H1 (cell line): Measurements from ENCODE around the gene GGCX. TPM values are rescaled to one million over a fixed set of nuclear protein-coding genes. Genes with fewer than 3 reads are reported as not detected.

Experiments used
- CTCF ChIA-PET: fragments of 300-600 bp; sonication (Branson Sonifier 250); formaldehyde crosslinking; loops from one replicate; lab custom pipeline; 2021; ENCODE audit not compliant: partially characterized antibody; lab: Charles Lee
- POLR2A ChIA-PET: fragments of 300-600 bp; sonication (Branson Sonifier 250); formaldehyde crosslinking; loops from one replicate; lab custom pipeline; 2021; ENCODE audit warnings: inconsistent platforms; ENCODE audit not compliant: partially characterized antibody; lab: Charles Lee
- DNase-seq, 2 experiments: peaks; one replicate each; pipeline versions ENCODE4 v3.0.0 to v3.0.0-alpha.2; 2010 to 2022; ENCODE audit warnings: low spot score in 2 of 2, low read depth in 1 of 2, mixed read lengths in 1 of 2
- FAIRE-seq: peaks from 2 replicates; lab custom pipeline; 2011; peaks lifted over from hg19 to GRCh38; lab: Jason Lieb, UNC
- H2AFZ ChIP-seq: 2 replicates; pipeline ENCODE4 v1.8.1; 2012; ENCODE audit warnings: low read length, inconsistent platforms
- H2AK5ac ChIP-seq: 2 replicates; pipeline ENCODE4 v1.6.1; 2013; ENCODE audit warnings: low read depth, low read length
- H2BK120ac ChIP-seq: replicated peaks from 2 replicates; pipeline ENCODE3; 2013; ENCODE audit warnings: low read depth, low read length, inconsistent platforms
- H2BK12ac ChIP-seq: 2 replicates; pipeline ENCODE4 v1.6.1; 2013; ENCODE audit warnings: low read depth, low read length
- H2BK15ac ChIP-seq: 2 replicates; pipeline ENCODE4 v1.6.1; 2013; ENCODE audit warnings: low read length
- H2BK20ac ChIP-seq: 2 replicates; pipeline ENCODE4 v1.6.1; 2013; ENCODE audit warnings: low read length
- H2BK5ac ChIP-seq: 2 replicates; pipeline ENCODE4 v1.6.1; 2013; ENCODE audit warnings: low read depth, low read length
- H3K14ac ChIP-seq: 2 replicates; pipeline ENCODE4 v1.6.1; 2013; ENCODE audit warnings: inconsistent platforms; ENCODE audit not compliant: insufficient read length
- H3K18ac ChIP-seq: 2 replicates; pipeline ENCODE4 v1.6.1; 2013; ENCODE audit warnings: low read length; ENCODE audit errors: extremely low read depth
- H3K23ac ChIP-seq: 2 replicates; pipeline ENCODE4 v1.6.1; 2013; ENCODE audit warnings: inconsistent platforms; ENCODE audit not compliant: insufficient read length
- H3K23me2 ChIP-seq: 2 replicates; pipeline ENCODE4 v1.6.1; 2013; ENCODE audit warnings: low read depth, low read length
- H3K27ac ChIP-seq: 2 replicates; pipeline ENCODE4 v1.6.1; 2011; ENCODE audit warnings: low read depth, low read length, inconsistent platforms
- H3K27me3 ChIP-seq, 4 experiments: replicated peaks in 1 of 4; 1 replicate in 1 of 4; 2 replicates in 3 of 4; pipeline versions ENCODE4 v1.6.1 to v1.8.1; 2011 to 2013; ENCODE audit warnings: low read length in 3 of 4, mild to moderate bottlenecking in 3 of 4, inconsistent platforms in 2 of 4, mixed read lengths in 2 of 4, moderate library complexity in 1 of 4; ENCODE audit not compliant: control insufficient read depth in 3 of 4, insufficient read depth in 3 of 4; ENCODE audit errors: extremely low read depth in 1 of 4
- H3K36me3 ChIP-seq, 4 experiments: 2 replicates each; pipeline versions ENCODE4 v1.6.1 to v1.8.1; 2011 to 2013; ENCODE audit warnings: mild to moderate bottlenecking in 4 of 4, low read length in 3 of 4, moderate library complexity in 2 of 4, control low read depth in 1 of 4, inconsistent platforms in 1 of 4; ENCODE audit not compliant: insufficient read depth in 4 of 4, control insufficient read depth in 2 of 4
- H3K4ac ChIP-seq: replicated peaks from 2 replicates; pipeline ENCODE3; 2013; ENCODE audit warnings: low read length, low read depth, mixed read lengths, inconsistent platforms; ENCODE audit not compliant: insufficient read length
- H3K4me1 ChIP-seq, 4 experiments: replicated peaks in 1 of 4; 1 replicate in 1 of 4; 2 replicates in 3 of 4; pipeline versions ENCODE4 v1.6.1 to v1.8.1; 2011 to 2013; ENCODE audit warnings: low read length in 3 of 4, inconsistent platforms in 2 of 4, mixed read lengths in 1 of 4; ENCODE audit not compliant: insufficient read depth in 4 of 4, control insufficient read depth in 3 of 4
- H3K4me2 ChIP-seq, 2 experiments: 2 replicates each; pipeline versions ENCODE4 v1.6.1 to v1.8.1; 2011 to 2013; ENCODE audit warnings: low read depth in 2 of 2, low read length in 2 of 2, control low read depth in 1 of 2, inconsistent platforms in 1 of 2, mild to moderate bottlenecking in 1 of 2; ENCODE audit not compliant: insufficient read depth in 1 of 2
- H3K4me3 ChIP-seq, 4 experiments: fragments of 200-600, 300-600 bp in 1 of 4; sonication (generic), shearing (Covaris generic), sonication (Bioruptor Twin) in 1 of 4; 2 replicates each; pipeline versions ENCODE4 v1.5.1 to v1.8.1; 2011 to 2016; ENCODE audit warnings: low read length in 4 of 4, low read depth in 3 of 4, control low read depth in 2 of 4, inconsistent platforms in 2 of 4, mild to moderate bottlenecking in 2 of 4, mixed read lengths in 1 of 4, moderate library complexity in 1 of 4; ENCODE audit not compliant: insufficient read depth in 2 of 4; ENCODE audit errors: extremely low read depth in 1 of 4
- H3K56ac ChIP-seq: replicated peaks from 2 replicates; pipeline ENCODE3; 2013; ENCODE audit warnings: low read depth, mild to moderate bottlenecking, mixed read lengths, low read length, inconsistent platforms; ENCODE audit not compliant: insufficient read length
- H3K79me1 ChIP-seq: 2 replicates; pipeline ENCODE4 v1.6.1; 2013; ENCODE audit warnings: low read depth, low read length, control low read depth
- H3K79me2 ChIP-seq, 2 experiments: 2 replicates each; pipeline versions ENCODE4 v1.6.1 to v1.8.1; 2012 to 2013; ENCODE audit warnings: low read length in 2 of 2, mild to moderate bottlenecking in 2 of 2, inconsistent platforms in 1 of 2; ENCODE audit not compliant: insufficient read depth in 2 of 2, control insufficient read depth in 1 of 2
- H3K9ac ChIP-seq, 4 experiments: replicated peaks in 1 of 4; 1 replicate in 1 of 4; 2 replicates in 3 of 4; pipeline versions ENCODE4 v1.6.1 to v1.8.1; 2011 to 2013; ENCODE audit warnings: low read depth in 3 of 4, low read length in 3 of 4, control low read depth in 2 of 4, mild to moderate bottlenecking in 2 of 4, moderate library complexity in 2 of 4, inconsistent platforms in 1 of 4; ENCODE audit errors: extremely low read depth in 1 of 4
- H3K9me3 ChIP-seq, 2 experiments: 2 replicates each; pipeline versions ENCODE4 v1.6.1 to v1.8.1; 2012 to 2013; ENCODE audit warnings: mild to moderate bottlenecking in 2 of 2, moderate library complexity in 2 of 2, control low read depth in 1 of 2, inconsistent platforms in 1 of 2, low read depth in 1 of 2, low read length in 1 of 2, mixed read lengths in 1 of 2; ENCODE audit not compliant: insufficient read depth in 2 of 2
- H4K20me1 ChIP-seq, 2 experiments: replicated peaks in 1 of 2; 2 replicates each; pipeline versions ENCODE3 to v1.8.1; 2011 to 2013; ENCODE audit warnings: inconsistent platforms in 2 of 2, low read length in 2 of 2, mild to moderate bottlenecking in 1 of 2; ENCODE audit not compliant: insufficient read depth in 2 of 2, control insufficient read depth in 1 of 2
- H4K5ac ChIP-seq: 2 replicates; pipeline ENCODE4 v1.6.1; 2013; ENCODE audit warnings: low read length, low read depth, mixed read lengths, inconsistent platforms; ENCODE audit not compliant: insufficient read length
- H4K8ac ChIP-seq: 2 replicates; pipeline ENCODE4 v1.8.0; 2013; ENCODE audit warnings: mild to moderate bottlenecking, moderate library complexity, low read length, inconsistent platforms; ENCODE audit not compliant: insufficient read depth; ENCODE audit errors: extremely low read depth
- H4K91ac ChIP-seq: replicated peaks from 2 replicates; pipeline ENCODE3; 2013; ENCODE audit warnings: low read length, mixed read lengths, inconsistent platforms; ENCODE audit not compliant: insufficient read length
- CBX8 ChIP-seq: fragments of 300-800, 300-1000 bp; sonication (generic); IDR thresholded peaks from 2 replicates; pipeline ENCODE4 v1.7.1; 2016; ENCODE audit warnings: low read depth, low read length, borderline replicate concordance
- EZH2 ChIP-seq: fragments of 200-600 bp; sonication (generic); IDR thresholded peaks from 2 replicates; pipeline ENCODE4 v1.7.1; 2012; ENCODE audit warnings: low read depth, mild to moderate bottlenecking, moderate library complexity, low read length, inconsistent platforms; ENCODE audit not compliant: severe bottlenecking
- JUN ChIP-seq: IDR thresholded peaks from 2 replicates; pipeline ENCODE4 v1.6.1; 2011; ENCODE audit warnings: low read depth, mild to moderate bottlenecking, improper control_type of control experiment, low read length
- JUND ChIP-seq: IDR thresholded peaks from 2 replicates; pipeline ENCODE4 v1.6.1; 2011; ENCODE audit warnings: mild to moderate bottlenecking, improper control_type of control experiment, low read length
- KDM5A ChIP-seq: fragments of 200-600 bp; IDR thresholded peaks from 2 replicates; pipeline ENCODE4 v1.7.1; 2012; ENCODE audit warnings: mild to moderate bottlenecking, low read length, inconsistent platforms, mixed read lengths
- NRF1 ChIP-seq: IDR thresholded peaks from 2 replicates; pipeline ENCODE4 v1.6.1; 2011; ENCODE audit warnings: mild to moderate bottlenecking, low read depth, low read length, improper control_type of control experiment
- RAD21 ChIP-seq, 2 experiments: IDR thresholded peaks in 1 of 2; conservative IDR thresholded peaks in 1 of 2; 2 replicates each; pipeline ENCODE4 v1.6.1; 2011; ENCODE audit warnings: low read depth in 2 of 2, low read length in 2 of 2, improper control_type of control experiment in 1 of 2, inconsistent platforms in 1 of 2, mild to moderate bottlenecking in 1 of 2, moderate library complexity in 1 of 2
- RXRA ChIP-seq: IDR thresholded peaks from 2 replicates; pipeline ENCODE4 v1.6.1; 2011; ENCODE audit warnings: low read depth, mild to moderate bottlenecking, low read length, moderate library complexity; ENCODE audit not compliant: insufficient read depth
- SUZ12 ChIP-seq: fragments of 200-600 bp; sonication (generic); IDR thresholded peaks from 2 replicates; pipeline ENCODE4 v1.6.1; 2012; ENCODE audit warnings: mild to moderate bottlenecking, inconsistent platforms, low read length, moderate library complexity, mixed read lengths
- TAF7 ChIP-seq: optimal IDR thresholded peaks from 2 replicates; pipeline ENCODE3; 2011; ENCODE audit warnings: low read depth, mild to moderate bottlenecking, inconsistent platforms, low read length, moderate library complexity, borderline replicate concordance
- YY1 ChIP-seq: IDR thresholded peaks from 2 replicates; pipeline ENCODE4 v1.6.1; 2011; ENCODE audit warnings: low read depth, mild to moderate bottlenecking, low read length
- WGBS, 2 experiments: shearing (Covaris generic) in 1 of 2; methylation state at CpG; one replicate each; pipeline versions ENCODE4 v1.1.6 to v1.1.7; 2013 to 2015; ENCODE audit warnings: low lambda C conversion rate in 2 of 2, mixed read lengths in 2 of 2, inconsistent platforms in 1 of 2, low coverage in 1 of 2, missing lambda C conversion rate in 1 of 2; ENCODE audit not compliant: insufficient replicate concordance in 2 of 2, insufficient coverage in 1 of 2, insufficient read length in 1 of 2; ENCODE audit errors: extremely low coverage in 1 of 2, missing lambda C conversion rate in 1 of 2; 5-methylcytosine and 5-hydroxymethylcytosine counted together
- polyA plus RNA-seq, 7 experiments: library from polyadenylated mRNA; depleted of rRNA in 3 of 7; stranded (reverse) in 5 of 7; unstranded in 2 of 7; fragments of >200 nt in 5 of 7; fragments of 200-250 nt in 2 of 7; gene quantifications; 1 replicate in 5 of 7; 2 replicates in 1 of 7; 4 replicates in 1 of 7; pipeline versions ENCODE4 v1.2.1 to v1.2.3, GENCODE V29; 2011 to 2013; ENCODE audit warnings: missing spikeins in 2 of 7, mixed read lengths in 2 of 7
- total RNA-seq: library from RNA; stranded (reverse); fragmentation: NEBNext Ultra II Directional; extraction: Animal tissue kit (Norgen Biotek cat#: 25700); gene quantifications from 2 replicates; pipeline ENCODE4 v1.2.1, GENCODE V29; 2021
- TF ChIP-seq, protein P1 (sequence below): IDR thresholded peaks from 2 replicates; pipeline ENCODE4 v1.6.1; 2012; ENCODE audit warnings: low read length, inconsistent platforms

GGCX gene
- total and polyA plus RNA-seq, 2 of the 8 experiments (the other 6 are each of a cell fraction or from before 2014, with no cell fraction given), result 29.4 to 33.8 TPM

DNA sequence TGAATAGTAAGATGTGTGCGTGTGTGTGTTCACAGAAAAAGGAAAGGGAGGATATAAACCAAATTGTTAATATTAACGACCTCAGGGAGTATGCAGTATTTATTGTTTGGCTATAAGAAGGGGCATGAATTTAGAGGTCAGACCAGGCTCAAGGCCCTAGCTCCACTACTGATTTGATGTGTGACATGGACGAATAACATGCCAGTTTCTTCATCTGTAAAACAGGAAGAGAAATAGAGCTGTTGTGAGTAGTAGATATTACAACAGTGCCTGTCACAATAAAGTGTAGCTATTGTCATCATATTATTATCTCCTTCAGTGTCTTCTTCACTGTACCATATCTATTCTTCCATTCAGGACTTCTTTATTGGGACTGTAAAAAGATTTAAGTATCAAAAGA lies 26.4 kb downstream of the GGCX start:
- Histone ChIP-seq H4K20me1 (peaks cover 4% of the 10 kb centered on the region in 2 experiments), H3K56ac (no peak overlapping the region), H3K9ac (no peak overlapping the region), H3K27me3 (no peaks in the 10 kb centered on the region), H3K4me2 (no peak overlapping the region), H3K36me3 (peaks cover 0 to 2% (median 0%) of the 10 kb centered on the region in 4 experiments; a peak in 1 of 8 replicates), H3K14ac (no peak overlapping the region), H2AFZ (no peak overlapping the region), H2BK12ac (no peak overlapping the region), H2BK120ac (no peak overlapping the region), H4K5ac (no peak overlapping the region), H2BK5ac (no peak overlapping the region), H3K27ac (no peak overlapping the region), H3K23me2 (no peaks in the 10 kb centered on the region; the same call in 1 of the 2 replicates), H3K23ac (no peak overlapping the region), H3K79me2 (peaks cover 5 to 20% of the 10 kb centered on the region in 2 experiments), H4K91ac (no peak overlapping the region), H2BK20ac (no peak overlapping the region), H2AK5ac (no peak overlapping the region), H4K8ac (no peak overlapping the region), H3K4ac (no peak overlapping the region), H3K18ac (no peak overlapping the region), H2BK15ac (no peak overlapping the region), H3K4me1 (peaks cover 0 to 7% (median under 1%) of the 10 kb centered on the region in 4 experiments; a peak in 2 of 7 replicates), H3K9me3 (no peaks in the 10 kb centered on the region), H3K79me1 (no peaks in the 10 kb centered on the region), H3K4me3 (no peak overlapping the region)
- DNase-seq, result no peak
- whole genome bisulfite sequencing, 2 experiments, result 79% methylated on average over 3 of the region's 3 CpGs; no CpG with 5 or more reads in 1 of the 2 experiments
- FAIRE-seq, result no peak
- CTCF ChIA-PET, result interaction anchor here (0.5 to 2.8 kb wide), 7 partner anchors 17 to 114 kb away, joined by 3 to 14 read pairs (median 3); no protein-coding TSS in a partner anchor
- POLR2A ChIA-PET, result interaction anchor here (18.8 to 38.6 kb wide), 3 partner anchors 17 to 103 kb away, joined by 347 to 1889 read pairs (median 803); partner anchors contain the start of genes CAPG, GGCX and SH2D6
- no peak for TF ChIP-seq RAD21 (IDR thresholded peaks at IDR 0.05 in 1 of 2, conservative IDR thresholded peaks at IDR 0.05 in 1 of 2; ENCODE audit: low read depth in 2 of 2, low read length in 2 of 2)
- no peak for TF ChIP-seq YY1
- TF ChIP-seq, protein P1, sequence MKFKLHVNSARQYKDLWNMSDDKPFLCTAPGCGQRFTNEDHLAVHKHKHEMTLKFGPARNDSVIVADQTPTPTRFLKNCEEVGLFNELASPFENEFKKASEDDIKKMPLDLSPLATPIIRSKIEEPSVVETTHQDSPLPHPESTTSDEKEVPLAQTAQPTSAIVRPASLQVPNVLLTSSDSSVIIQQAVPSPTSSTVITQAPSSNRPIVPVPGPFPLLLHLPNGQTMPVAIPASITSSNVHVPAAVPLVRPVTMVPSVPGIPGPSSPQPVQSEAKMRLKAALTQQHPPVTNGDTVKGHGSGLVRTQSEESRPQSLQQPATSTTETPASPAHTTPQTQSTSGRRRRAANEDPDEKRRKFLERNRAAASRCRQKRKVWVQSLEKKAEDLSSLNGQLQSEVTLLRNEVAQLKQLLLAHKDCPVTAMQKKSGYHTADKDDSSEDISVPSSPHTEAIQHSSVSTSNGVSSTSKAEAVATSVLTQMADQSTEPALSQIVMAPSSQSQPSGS, result no peak
- TF ChIP-seq JUND, result no peak
- TF ChIP-seq NRF1, result no peak
- no peak for TF ChIP-seq CBX8
- no peak for TF ChIP-seq EZH2
- TF ChIP-seq RXRA, result no peak
- no peak for TF ChIP-seq TAF7
- TF ChIP-seq KDM5A, result no peak
- no peak for TF ChIP-seq SUZ12
- TF ChIP-seq JUN, result no peak
